ENCODE results near the gene CFAP70. TPM values are rescaled to one million over a fixed set of nuclear protein-coding genes. Genes with fewer than 3 reads are reported as not detected.
A peak's percentile ranks its signal among the peaks of the same experiment; 100 is the strongest.

The CFAP70 gene
- total RNA-seq, 1 experiment from 2014 or later = 0.31 TPM

DNA sequence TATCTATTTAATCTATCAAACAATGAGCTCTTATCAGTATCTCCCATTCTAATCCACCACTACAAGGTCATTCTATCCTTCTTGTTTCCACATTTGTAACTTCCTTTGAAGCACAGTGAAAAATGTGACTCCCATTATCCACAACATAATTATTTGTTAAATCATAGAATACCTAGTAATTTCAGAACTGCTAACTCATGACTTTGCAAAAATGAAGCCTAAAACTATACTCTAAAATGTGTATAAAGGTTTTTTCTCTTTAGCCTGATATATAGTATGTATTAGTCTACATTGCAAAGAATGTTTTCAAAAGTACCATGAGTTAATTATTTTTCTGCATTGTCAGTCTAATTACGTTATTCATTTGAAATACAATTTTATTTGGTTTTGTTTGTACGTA, 94.2 kb downstream of the CFAP70 start:
- ChIA-PET POLR2A (no interaction called here), CTCF (interaction anchor here (0.6 to 2.2 kb wide), 10 partner anchors 9 to 156 kb away, joined by 4 to 12 read pairs (median 6); partner anchors contain the start of genes CFAP70, DNAJC9 and MRPS16)
- Mint-ChIP-seq H3K27ac (no peak overlapping the region), H3K36me3 (peaks cover 4% of the 10 kb centered on the region; the same call in 1 of the 2 replicates), H3K27me3 (ENCODE audit: low read depth) (peaks cover 2% of the 10 kb centered on the region; the same call in 1 of the 2 replicates), H3K9me3 (peaks cover 15% of the 10 kb centered on the region), H3K4me3 (no peak overlapping the region), H3K4me1 (no peaks in the 10 kb centered on the region)
- ATAC-seq = no peak
- DNase-seq (ENCODE audit: low spot score) = no peak
- TF ChIP-seq, protein P1, sequence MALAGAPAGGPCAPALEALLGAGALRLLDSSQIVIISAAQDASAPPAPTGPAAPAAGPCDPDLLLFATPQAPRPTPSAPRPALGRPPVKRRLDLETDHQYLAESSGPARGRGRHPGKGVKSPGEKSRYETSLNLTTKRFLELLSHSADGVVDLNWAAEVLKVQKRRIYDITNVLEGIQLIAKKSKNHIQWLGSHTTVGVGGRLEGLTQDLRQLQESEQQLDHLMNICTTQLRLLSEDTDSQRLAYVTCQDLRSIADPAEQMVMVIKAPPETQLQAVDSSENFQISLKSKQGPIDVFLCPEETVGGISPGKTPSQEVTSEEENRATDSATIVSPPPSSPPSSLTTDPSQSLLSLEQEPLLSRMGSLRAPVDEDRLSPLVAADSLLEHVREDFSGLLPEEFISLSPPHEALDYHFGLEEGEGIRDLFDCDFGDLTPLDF (CRISPR knock-in tag; IDR thresholded peaks at IDR 0.05) = no peak
- no peak for TF ChIP-seq ATF1 (CRISPR knock-in tag; IDR thresholded peaks at IDR 0.05)
- TF ChIP-seq, protein P2, sequence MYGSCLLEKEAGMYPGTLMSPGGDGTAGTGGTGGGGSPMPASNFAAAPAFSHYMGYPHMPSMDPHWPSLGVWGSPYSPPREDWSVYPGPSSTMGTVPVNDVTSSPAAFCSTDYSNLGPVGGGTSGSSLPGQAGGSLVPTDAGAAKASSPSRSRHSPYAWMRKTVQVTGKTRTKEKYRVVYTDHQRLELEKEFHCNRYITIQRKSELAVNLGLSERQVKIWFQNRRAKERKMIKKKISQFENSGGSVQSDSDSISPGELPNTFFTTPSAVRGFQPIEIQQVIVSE (CRISPR knock-in tag; IDR thresholded peaks at IDR 0.05; ENCODE audit: borderline replicate concordance) = no peak
- no peak for TF ChIP-seq NFATC4 (CRISPR knock-in tag; IDR thresholded peaks at IDR 0.05)
- TF ChIP-seq, protein P3, sequence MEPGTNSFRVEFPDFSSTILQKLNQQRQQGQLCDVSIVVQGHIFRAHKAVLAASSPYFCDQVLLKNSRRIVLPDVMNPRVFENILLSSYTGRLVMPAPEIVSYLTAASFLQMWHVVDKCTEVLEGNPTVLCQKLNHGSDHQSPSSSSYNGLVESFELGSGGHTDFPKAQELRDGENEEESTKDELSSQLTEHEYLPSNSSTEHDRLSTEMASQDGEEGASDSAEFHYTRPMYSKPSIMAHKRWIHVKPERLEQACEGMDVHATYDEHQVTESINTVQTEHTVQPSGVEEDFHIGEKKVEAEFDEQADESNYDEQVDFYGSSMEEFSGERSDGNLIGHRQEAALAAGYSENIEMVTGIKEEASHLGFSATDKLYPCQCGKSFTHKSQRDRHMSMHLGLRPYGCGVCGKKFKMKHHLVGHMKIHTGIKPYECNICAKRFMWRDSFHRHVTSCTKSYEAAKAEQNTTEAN (CRISPR knock-in tag; IDR thresholded peaks at IDR 0.05) = no peak
- no peak for TF ChIP-seq RELA (CRISPR knock-in tag; IDR thresholded peaks at IDR 0.05; ENCODE audit: borderline replicate concordance)
- TF ChIP-seq SMAD4 (CRISPR knock-in tag; IDR thresholded peaks at IDR 0.05) = no peak
- no peak for TF ChIP-seq MYBL2 (CRISPR knock-in tag; IDR thresholded peaks at IDR 0.05)
- no peak for TF ChIP-seq ZNF121 (CRISPR knock-in tag; IDR thresholded peaks at IDR 0.05)
- TF ChIP-seq, protein P4, sequence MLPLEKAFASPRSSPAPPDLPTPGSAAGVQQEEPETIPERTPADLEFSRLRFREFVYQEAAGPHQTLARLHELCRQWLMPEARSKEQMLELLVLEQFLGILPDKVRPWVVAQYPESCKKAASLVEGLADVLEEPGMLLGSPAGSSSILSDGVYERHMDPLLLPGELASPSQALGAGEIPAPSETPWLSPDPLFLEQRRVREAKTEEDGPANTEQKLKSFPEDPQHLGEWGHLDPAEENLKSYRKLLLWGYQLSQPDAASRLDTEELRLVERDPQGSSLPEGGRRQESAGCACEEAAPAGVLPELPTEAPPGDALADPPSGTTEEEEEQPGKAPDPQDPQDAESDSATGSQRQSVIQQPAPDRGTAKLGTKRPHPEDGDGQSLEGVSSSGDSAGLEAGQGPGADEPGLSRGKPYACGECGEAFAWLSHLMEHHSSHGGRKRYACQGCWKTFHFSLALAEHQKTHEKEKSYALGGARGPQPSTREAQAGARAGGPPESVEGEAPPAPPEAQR (CRISPR knock-in tag; IDR thresholded peaks at IDR 0.05) = no peak

DNA sequence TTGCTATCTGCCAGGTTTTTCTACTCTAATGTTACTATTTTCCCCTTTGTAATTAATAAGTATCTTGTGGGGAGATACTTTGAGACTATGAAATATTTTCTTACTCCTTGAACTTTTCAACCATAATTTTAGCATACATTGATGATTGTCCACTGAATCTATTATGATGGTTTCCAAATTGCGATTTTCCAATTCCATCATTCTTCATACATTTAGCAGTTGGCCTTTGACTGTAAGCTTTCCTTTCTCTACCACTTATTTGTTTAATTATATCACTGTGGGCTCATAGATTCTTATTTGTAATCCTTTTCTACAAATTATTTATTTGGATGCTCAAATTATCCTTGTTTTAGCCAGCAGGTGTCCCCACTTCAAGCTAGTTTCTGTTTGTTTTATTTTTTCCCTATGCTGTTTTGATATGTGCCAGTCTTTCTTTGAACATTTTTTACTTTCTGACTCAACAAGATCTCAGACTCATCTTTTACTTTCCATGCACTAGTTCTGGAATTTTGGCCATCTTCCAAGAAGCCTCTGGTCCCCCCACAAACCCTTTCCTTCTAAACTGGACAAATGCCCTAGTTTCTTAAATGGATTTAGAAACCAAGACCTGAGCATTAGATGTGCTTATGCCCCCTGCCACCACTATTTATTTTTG, 94.8 kb downstream of the CFAP70 start:
- POLR2A ChIA-PET = no interaction called here

More for the DNA sequence above, 94.8 kb downstream of the CFAP70 start:
- Mint-ChIP-seq H3K27ac (no peak overlapping the region), H3K4me1 (no peaks in the 10 kb centered on the region), H3K36me3 (peaks cover 10% of the 10 kb centered on the region), H3K4me3 (no peak overlapping the region), H3K9me3 (peaks cover 21% of the 10 kb centered on the region), H3K27me3 (ENCODE audit: low read depth) (peaks cover 5% of the 10 kb centered on the region)
- TF ChIP-seq, protein P5, sequence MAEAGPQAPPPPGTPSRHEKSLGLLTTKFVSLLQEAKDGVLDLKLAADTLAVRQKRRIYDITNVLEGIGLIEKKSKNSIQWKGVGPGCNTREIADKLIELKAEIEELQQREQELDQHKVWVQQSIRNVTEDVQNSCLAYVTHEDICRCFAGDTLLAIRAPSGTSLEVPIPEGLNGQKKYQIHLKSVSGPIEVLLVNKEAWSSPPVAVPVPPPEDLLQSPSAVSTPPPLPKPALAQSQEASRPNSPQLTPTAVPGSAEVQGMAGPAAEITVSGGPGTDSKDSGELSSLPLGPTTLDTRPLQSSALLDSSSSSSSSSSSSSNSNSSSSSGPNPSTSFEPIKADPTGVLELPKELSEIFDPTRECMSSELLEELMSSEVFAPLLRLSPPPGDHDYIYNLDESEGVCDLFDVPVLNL (CRISPR knock-in tag; IDR thresholded peaks at IDR 0.05; ENCODE audit: borderline replicate concordance, low read depth) = no peak
- TF ChIP-seq, protein P6, sequence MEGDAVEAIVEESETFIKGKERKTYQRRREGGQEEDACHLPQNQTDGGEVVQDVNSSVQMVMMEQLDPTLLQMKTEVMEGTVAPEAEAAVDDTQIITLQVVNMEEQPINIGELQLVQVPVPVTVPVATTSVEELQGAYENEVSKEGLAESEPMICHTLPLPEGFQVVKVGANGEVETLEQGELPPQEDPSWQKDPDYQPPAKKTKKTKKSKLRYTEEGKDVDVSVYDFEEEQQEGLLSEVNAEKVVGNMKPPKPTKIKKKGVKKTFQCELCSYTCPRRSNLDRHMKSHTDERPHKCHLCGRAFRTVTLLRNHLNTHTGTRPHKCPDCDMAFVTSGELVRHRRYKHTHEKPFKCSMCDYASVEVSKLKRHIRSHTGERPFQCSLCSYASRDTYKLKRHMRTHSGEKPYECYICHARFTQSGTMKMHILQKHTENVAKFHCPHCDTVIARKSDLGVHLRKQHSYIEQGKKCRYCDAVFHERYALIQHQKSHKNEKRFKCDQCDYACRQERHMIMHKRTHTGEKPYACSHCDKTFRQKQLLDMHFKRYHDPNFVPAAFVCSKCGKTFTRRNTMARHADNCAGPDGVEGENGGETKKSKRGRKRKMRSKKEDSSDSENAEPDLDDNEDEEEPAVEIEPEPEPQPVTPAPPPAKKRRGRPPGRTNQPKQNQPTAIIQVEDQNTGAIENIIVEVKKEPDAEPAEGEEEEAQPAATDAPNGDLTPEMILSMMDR (IDR thresholded peaks at IDR 0.05) = 0 out of 2 replicates have a peak, but pooled peaks have one; percentile 24
- CTCF ChIA-PET = interaction anchor here (0.6 to 2.2 kb wide), 10 partner anchors 9 to 157 kb away, joined by 4 to 12 read pairs (median 6); partner anchors contain the start of genes CFAP70, DNAJC9 and MRPS16
- no peak for ATAC-seq
- DNase-seq (ENCODE audit: low spot score) = no peak

All from WTC11 (cell line).